Calu3 (cell line): ENCODE results near the gene BCLAF1. TPM values are rescaled to one million over a fixed set of nuclear protein-coding genes. Genes with fewer than 3 reads are reported as not detected.

ENCODE experiments used
- BruUV-seq: library from RNA; stranded (reverse); fragments of 400-500 nt; replicated peaks from 2 replicates; lab custom pipeline; 2021; lab: Mats Ljungman, UMichigan
- CTCF ChIA-PET: fragments of 300-600 bp; sonication (Branson Sonifier 250); formaldehyde crosslinking; loops from one replicate; lab custom pipeline; 2022; ENCODE audit warnings: antibody characterized with exemption; lab: Charles Lee
- DNase-seq: peaks from one replicate; pipeline ENCODE4 v3.0.0; 2022
- H3K27ac Mint-ChIP-seq: one replicate; pipeline ENCODE4 v1.8.0; 2022; ENCODE audit warnings: mixed read lengths; ENCODE audit not compliant: unreplicated experiment
- H3K27me3 Mint-ChIP-seq: one replicate; pipeline ENCODE4 v1.8.0; 2022; ENCODE audit warnings: mixed read lengths; ENCODE audit not compliant: unreplicated experiment
- H3K36me3 Mint-ChIP-seq: one replicate; pipeline ENCODE4 v1.8.0; 2022; ENCODE audit warnings: mild to moderate bottlenecking, moderate library complexity, mixed read lengths; ENCODE audit not compliant: insufficient read depth, unreplicated experiment
- H3K4me1 Mint-ChIP-seq: one replicate; pipeline ENCODE4 v1.8.0; 2022; ENCODE audit warnings: mild to moderate bottlenecking, low read depth, mixed read lengths; ENCODE audit not compliant: unreplicated experiment
- H3K4me3 Mint-ChIP-seq: one replicate; pipeline ENCODE4 v1.8.0; 2022; ENCODE audit warnings: mild to moderate bottlenecking, low read depth, moderate library complexity, mixed read lengths; ENCODE audit not compliant: unreplicated experiment
- H3K9me3 Mint-ChIP-seq: one replicate; pipeline ENCODE4 v1.8.0; 2022; ENCODE audit warnings: low read depth, mixed read lengths; ENCODE audit not compliant: unreplicated experiment
- intact Hi-C: fragments of 100-400 bp; cut with micrococcal nuclease; formaldehyde crosslinking; loops from one replicate; pipeline ENCODE4 v1.10.0; 2022; ENCODE audit not compliant: unreplicated experiment
- total RNA-seq: library from RNA; stranded (reverse); gene quantifications from 2 replicates; pipeline ENCODE4 v1.2.3, GENCODE V29; 2022
- TF ChIP-seq, protein P1 (sequence below): fragments of 200-600 bp; IDR thresholded peaks from one replicate; pipeline ENCODE4 v1.8.0; 2022; ENCODE audit warnings: antibody characterized with exemption; ENCODE audit not compliant: unreplicated experiment

The BCLAF1 gene
- total RNA-seq, 1 experiment from 2014 or later: 154 TPM

DNA sequence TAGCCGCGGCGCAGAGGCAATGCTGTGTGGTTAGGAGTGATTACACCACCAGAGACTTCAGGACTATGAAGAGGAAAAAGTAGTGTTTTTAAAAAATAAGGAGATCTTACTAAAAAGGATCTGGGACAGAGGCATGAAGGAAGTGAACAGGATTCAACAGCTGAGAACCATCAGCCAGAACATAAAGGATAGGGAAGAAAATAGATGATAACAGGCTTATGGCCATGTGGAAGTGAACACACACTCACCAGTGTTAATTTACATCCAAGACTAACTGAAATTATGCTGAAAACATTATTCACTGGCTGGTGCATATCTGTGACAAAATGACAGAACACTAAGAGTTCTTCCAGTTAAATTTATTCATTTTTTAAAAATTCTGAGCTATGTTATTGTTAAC is 47.5 kb upstream of the BCLAF1 start:
- Mint-ChIP-seq H3K4me1 (peaks cover 9% of the 10 kb centered on the region), H3K27me3 (no peaks in the 10 kb centered on the region), H3K36me3 (no peaks in the 10 kb centered on the region), H3K4me3 (no peak overlapping the region), H3K9me3 (no peaks in the 10 kb centered on the region), H3K27ac (no peak overlapping the region)
- CTCF ChIA-PET: interaction anchor here (0.6 kb wide), 1 partner anchor 15 kb away, joined by 5 read pairs; no protein-coding TSS in a partner anchor
- TF ChIP-seq, protein P1, sequence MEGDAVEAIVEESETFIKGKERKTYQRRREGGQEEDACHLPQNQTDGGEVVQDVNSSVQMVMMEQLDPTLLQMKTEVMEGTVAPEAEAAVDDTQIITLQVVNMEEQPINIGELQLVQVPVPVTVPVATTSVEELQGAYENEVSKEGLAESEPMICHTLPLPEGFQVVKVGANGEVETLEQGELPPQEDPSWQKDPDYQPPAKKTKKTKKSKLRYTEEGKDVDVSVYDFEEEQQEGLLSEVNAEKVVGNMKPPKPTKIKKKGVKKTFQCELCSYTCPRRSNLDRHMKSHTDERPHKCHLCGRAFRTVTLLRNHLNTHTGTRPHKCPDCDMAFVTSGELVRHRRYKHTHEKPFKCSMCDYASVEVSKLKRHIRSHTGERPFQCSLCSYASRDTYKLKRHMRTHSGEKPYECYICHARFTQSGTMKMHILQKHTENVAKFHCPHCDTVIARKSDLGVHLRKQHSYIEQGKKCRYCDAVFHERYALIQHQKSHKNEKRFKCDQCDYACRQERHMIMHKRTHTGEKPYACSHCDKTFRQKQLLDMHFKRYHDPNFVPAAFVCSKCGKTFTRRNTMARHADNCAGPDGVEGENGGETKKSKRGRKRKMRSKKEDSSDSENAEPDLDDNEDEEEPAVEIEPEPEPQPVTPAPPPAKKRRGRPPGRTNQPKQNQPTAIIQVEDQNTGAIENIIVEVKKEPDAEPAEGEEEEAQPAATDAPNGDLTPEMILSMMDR: no peak
- BruUV-seq: no TSS peak
- intact Hi-C loops: no loop called here
- no peak for DNase-seq

GRCh38 chr6:136335736-136336363 is 46.2 kb upstream of the BCLAF1 start:
- no peaks in the 10 kb centered on the region for H3K27me3 Mint-ChIP-seq
- no peak overlapping the region for H3K4me3 Mint-ChIP-seq
- no peak for DNase-seq
- peaks cover 9% of the 10 kb centered on the region for H3K4me1 Mint-ChIP-seq
- TF ChIP-seq, protein P1: no peak
- H3K27ac Mint-ChIP-seq: no peak overlapping the region
- no peaks in the 10 kb centered on the region for H3K9me3 Mint-ChIP-seq
- no TSS peak for BruUV-seq
- intact Hi-C loops: no loop called here
- no peaks in the 10 kb centered on the region for H3K36me3 Mint-ChIP-seq
- CTCF ChIA-PET: no interaction called here

DNA sequence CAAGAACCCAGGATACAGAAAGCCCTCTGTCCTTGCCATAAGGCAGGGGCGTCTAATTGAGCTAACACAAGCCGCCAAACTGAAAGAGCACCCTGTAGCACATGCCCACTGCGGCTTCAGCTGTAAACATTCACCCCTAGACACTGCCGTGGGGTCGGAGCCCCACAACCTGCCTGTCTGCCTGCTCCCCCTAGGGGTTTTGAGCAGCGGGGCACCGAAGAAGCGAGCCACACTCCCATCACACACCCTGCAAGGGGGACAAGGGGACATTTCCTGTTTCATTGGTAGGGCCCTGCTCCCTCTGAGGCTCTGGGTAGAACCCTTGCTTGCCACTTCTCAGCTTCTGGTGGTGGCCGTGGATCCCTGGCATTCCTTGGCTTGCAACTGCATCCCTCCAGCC is 45.2 kb upstream of the BCLAF1 start:
- Mint-ChIP-seq H3K27ac (no peak overlapping the region), H3K27me3 (no peaks in the 10 kb centered on the region), H3K36me3 (no peaks in the 10 kb centered on the region), H3K4me1 (peaks cover 9% of the 10 kb centered on the region), H3K9me3 (no peaks in the 10 kb centered on the region), H3K4me3 (no peak overlapping the region)
- BruUV-seq: no TSS peak
- CTCF ChIA-PET: no interaction called here
- TF ChIP-seq, protein P1: no peak
- intact Hi-C loops: no loop called here
- no peak for DNase-seq

GRCh38 chr6:136334465-136334846 is 44.8 kb upstream of the BCLAF1 start:
- H3K36me3 Mint-ChIP-seq: no peaks in the 10 kb centered on the region
- no peak overlapping the region for H3K4me3 Mint-ChIP-seq
- no TSS peak for BruUV-seq
- no peaks in the 10 kb centered on the region for H3K9me3 Mint-ChIP-seq
- CTCF ChIA-PET: no interaction called here
- no peak for DNase-seq
- H3K27ac Mint-ChIP-seq: no peak overlapping the region
- TF ChIP-seq, protein P1: no peak
- intact Hi-C loops: no loop called here
- no peaks in the 10 kb centered on the region for H3K27me3 Mint-ChIP-seq
- H3K4me1 Mint-ChIP-seq: peaks cover 9% of the 10 kb centered on the region
